Adipocyte (in vitro differentiated cells): ENCODE data around the gene PAXIP1.

Experiments
- DNase-seq: peaks from one replicate; pipeline ENCODE4 v3.0.0-alpha.2; 2015; ENCODE audit warnings: low read depth
- H3K27me3 ChIP-seq: replicated peaks from 2 replicates; pipeline ENCODE4 v1.7.0; 2013; ENCODE audit warnings: mild to moderate bottlenecking, low read length, moderate library complexity; ENCODE audit not compliant: control insufficient read depth, insufficient read depth
- H3K36me3 ChIP-seq: 2 replicates; pipeline ENCODE4 v1.7.0; 2013; ENCODE audit warnings: low read length, mild to moderate bottlenecking, moderate library complexity; ENCODE audit not compliant: control insufficient read depth, insufficient read depth, severe bottlenecking
- H3K4me1 ChIP-seq: 2 replicates; pipeline ENCODE4 v1.7.0; 2013; ENCODE audit warnings: mild to moderate bottlenecking, low read length, moderate library complexity; ENCODE audit not compliant: control insufficient read depth, insufficient read depth
- H3K4me3 ChIP-seq: 2 replicates; pipeline ENCODE4 v1.7.0; 2013; ENCODE audit warnings: mild to moderate bottlenecking, low read length, moderate library complexity
- H3K9ac ChIP-seq: 2 replicates; pipeline ENCODE4 v1.7.0; 2013; ENCODE audit warnings: mild to moderate bottlenecking, low read length, moderate library complexity
- H3K9me3 ChIP-seq: 2 replicates; pipeline ENCODE4 v1.7.0; 2013; ENCODE audit warnings: mild to moderate bottlenecking, low read length, moderate library complexity; ENCODE audit not compliant: control insufficient read depth

PAXIP1 gene

DNA sequence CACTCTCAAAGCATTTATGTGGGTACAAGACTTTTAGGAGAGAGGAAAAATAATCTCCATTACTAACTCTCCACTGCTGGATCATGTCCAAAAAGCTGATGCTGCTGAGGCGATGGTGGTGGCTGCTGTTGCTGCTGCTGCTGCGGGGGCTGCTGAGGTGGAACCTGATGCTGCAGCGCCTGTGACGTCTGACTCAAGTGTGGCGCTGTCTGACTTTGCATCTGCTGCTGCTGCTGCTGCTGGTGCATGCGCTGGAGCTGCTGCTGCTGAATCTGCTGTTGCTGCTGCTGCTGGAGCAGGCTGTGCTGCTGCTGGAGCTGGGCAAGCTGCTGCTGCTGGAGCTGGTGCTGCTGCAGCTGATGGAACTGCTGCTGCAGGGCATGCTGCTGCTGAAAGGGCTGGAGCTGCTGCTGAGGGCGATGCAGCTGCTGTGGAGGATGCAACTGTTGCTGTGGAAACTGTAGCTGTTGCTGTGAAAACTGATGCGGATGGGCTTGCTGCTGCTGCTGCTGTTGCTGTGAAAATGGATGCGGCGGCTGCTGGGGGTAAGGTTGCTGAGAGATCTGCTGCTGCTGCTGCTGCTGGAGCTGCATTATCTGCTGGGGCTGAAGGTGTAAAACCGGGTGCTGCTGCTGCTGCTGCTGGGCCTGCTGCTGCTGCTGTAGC lies 34.5 kb downstream of the PAXIP1 start:
- Histone ChIP-seq H3K4me1 (no peaks in the 10 kb centered on the region), H3K9me3 (no peaks in the 10 kb centered on the region), H3K4me3 (no peak overlapping the region), H3K9ac (no peak overlapping the region), H3K36me3 (peaks cover 62% of the 10 kb centered on the region), H3K27me3 (no peaks in the 10 kb centered on the region)
- DNase-seq = no peak

DNA sequence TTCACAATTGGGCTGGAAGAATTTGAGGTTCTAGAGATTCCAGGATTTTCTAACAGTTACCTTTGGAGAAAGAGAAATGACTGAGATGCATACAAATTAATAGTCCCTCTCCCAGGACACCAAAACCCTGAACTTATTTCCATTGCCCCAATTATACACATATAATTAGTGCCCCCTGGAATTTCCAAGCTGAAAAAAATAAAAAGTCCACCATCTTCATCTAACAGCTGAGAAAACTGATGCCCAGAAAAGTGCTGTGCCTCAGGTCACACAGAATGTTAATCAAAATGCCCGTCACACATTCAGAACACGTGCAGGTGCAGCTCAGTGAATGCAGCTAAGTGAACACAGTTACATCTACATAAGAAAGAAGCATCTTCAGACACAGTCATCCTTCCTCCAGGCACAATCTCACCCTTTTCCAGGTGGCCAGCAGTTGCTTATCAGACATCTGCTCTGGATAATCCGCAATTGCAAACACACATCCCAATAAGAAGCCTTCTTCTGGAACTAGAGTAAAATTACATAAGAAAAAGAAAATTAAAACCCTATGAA lies 35.4 kb downstream of the PAXIP1 start:
- peaks cover 65% of the 10 kb centered on the region for H3K36me3 ChIP-seq
- no peak for DNase-seq
- H3K27me3 ChIP-seq = no peaks in the 10 kb centered on the region
- H3K4me1 ChIP-seq = no peaks in the 10 kb centered on the region
- no peaks in the 10 kb centered on the region for H3K9me3 ChIP-seq
- no peak overlapping the region for H3K9ac ChIP-seq
- H3K4me3 ChIP-seq = no peak overlapping the region

- DNase-seq = no peak
- peaks cover 90% of the 10 kb centered on the region for H3K36me3 ChIP-seq
- no peak overlapping the region for H3K4me3 ChIP-seq
- H3K27me3 ChIP-seq = no peaks in the 10 kb centered on the region
- no peak overlapping the region for H3K9ac ChIP-seq
- no peaks in the 10 kb centered on the region for H3K9me3 ChIP-seq
- no peaks in the 10 kb centered on the region for H3K4me1 ChIP-seq
Observed at GRCh38 chr7:154965014-154965413, 37.9 kb downstream of the PAXIP1 start.

- Histone ChIP-seq H3K4me3 (no peak overlapping the region), H3K27me3 (no peaks in the 10 kb centered on the region), H3K9ac (no peak overlapping the region), H3K4me1 (no peaks in the 10 kb centered on the region), H3K9me3 (no peaks in the 10 kb centered on the region), H3K36me3 (peaks cover 77% of the 10 kb centered on the region)
- DNase-seq = no peak
Observed at GRCh38 chr7:154960063-154960790, 42.7 kb downstream of the PAXIP1 start.

DNA sequence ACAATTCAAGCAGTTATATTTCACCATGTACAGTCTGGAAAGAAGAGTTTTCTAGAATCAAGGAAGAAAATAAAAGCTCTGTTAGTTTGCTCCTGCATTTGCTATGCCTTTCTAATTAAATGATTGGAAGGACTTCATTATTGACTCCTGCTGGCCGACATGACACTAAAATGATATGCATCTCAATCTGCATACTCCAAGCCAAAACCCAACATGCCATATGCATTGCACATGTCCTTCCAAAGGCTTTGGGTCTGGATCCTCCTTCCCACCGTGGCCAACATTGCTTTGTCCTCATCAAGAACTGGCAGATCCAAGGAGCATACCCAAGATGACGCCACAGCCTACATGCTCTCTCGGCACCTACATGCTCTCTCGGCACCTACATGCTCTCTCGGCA lies 46.5 kb downstream of the PAXIP1 start:
- peaks cover 83% of the 10 kb centered on the region for H3K36me3 ChIP-seq
- H3K9ac ChIP-seq = no peak overlapping the region

DNA sequence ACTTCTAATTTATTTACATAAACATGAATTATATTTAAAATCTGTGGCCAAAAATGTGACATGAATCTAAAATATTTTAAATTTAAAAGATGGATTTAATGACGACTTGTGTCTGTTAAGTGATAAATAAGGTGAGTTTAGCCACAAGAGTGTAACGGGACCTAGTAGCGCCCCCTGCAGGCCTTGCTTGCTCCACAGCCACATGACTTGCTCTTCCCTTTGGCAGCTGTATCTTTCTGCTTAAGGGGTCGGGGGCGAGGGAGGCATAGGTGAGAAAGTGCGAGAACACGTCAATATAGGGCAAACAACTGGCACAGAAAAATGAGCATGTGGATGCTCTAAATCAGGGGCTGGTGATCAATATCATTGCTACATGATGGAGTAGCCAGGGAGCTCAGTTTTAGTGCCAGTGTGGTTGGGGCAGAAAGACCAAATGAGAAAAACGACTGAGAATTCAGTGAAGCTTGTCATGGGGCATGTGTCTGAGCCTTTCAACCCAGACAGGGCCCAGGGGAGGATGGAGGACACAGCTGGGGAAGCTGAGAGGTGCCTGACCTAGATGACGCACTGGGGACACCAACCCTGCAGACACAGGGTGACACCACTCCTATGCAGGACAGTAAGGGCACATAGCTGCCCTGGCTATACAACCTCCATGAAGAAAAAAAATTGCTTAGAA lies 49.8 kb downstream of the PAXIP1 start:
- Histone ChIP-seq H3K4me3 (no peak overlapping the region), H3K27me3 (no peaks in the 10 kb centered on the region), H3K9me3 (no peaks in the 10 kb centered on the region), H3K4me1 (no peaks in the 10 kb centered on the region), H3K36me3 (peaks cover 73% of the 10 kb centered on the region), H3K9ac (no peak overlapping the region)
- peak; percentile 67 for DNase-seq

More for the DNA sequence above, 46.5 kb downstream of the PAXIP1 start:
- Histone ChIP-seq H3K4me1 (no peaks in the 10 kb centered on the region), H3K27me3 (no peaks in the 10 kb centered on the region), H3K4me3 (no peak overlapping the region), H3K9me3 (no peaks in the 10 kb centered on the region)
- no peak for DNase-seq

GRCh38 chr7:154950960-154951359 lies 52.0 kb downstream of the PAXIP1 start:
- Histone ChIP-seq H3K4me3 (no peak overlapping the region), H3K4me1 (no peaks in the 10 kb centered on the region), H3K9ac (no peak overlapping the region), H3K9me3 (no peaks in the 10 kb centered on the region), H3K36me3 (peaks cover 82% of the 10 kb centered on the region), H3K27me3 (no peaks in the 10 kb centered on the region)
- no peak for DNase-seq

DNA sequence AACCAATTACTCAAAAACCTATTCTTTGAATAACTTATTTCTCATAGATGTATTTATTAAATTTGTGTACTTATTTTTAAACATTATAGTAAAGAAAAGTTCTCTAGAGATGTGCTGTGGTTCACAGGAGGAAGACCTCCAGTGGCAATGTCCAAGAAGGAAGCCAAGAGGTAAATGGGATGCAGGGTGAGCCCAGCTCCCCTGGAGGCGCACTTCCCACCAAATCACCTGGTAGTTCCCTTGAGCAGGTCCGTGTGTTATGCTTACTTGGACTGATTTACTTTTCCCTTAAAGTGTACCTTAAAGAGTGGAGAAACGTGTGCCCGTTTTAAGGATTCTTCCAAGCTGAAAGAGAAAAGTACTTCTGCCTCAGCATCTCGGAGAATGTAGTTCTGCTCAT lies 55.3 kb downstream of the PAXIP1 start:
- Histone ChIP-seq H3K9me3 (no peaks in the 10 kb centered on the region), H3K4me1 (no peaks in the 10 kb centered on the region), H3K27me3 (no peaks in the 10 kb centered on the region), H3K9ac (no peak overlapping the region), H3K36me3 (peaks cover 77% of the 10 kb centered on the region), H3K4me3 (no peak overlapping the region)
- DNase-seq = no peak

GRCh38 chr7:154946166-154946565 lies 56.8 kb downstream of the PAXIP1 start:
- no peaks in the 10 kb centered on the region for H3K27me3 ChIP-seq
- no peaks in the 10 kb centered on the region for H3K4me1 ChIP-seq
- no peaks in the 10 kb centered on the region for H3K9me3 ChIP-seq
- no peak for DNase-seq
- no peak overlapping the region for H3K9ac ChIP-seq
- no peak overlapping the region for H3K4me3 ChIP-seq
- peaks cover 63% of the 10 kb centered on the region for H3K36me3 ChIP-seq

- Histone ChIP-seq H3K27me3 (no peaks in the 10 kb centered on the region), H3K36me3 (peaks cover 47% of the 10 kb centered on the region), H3K9ac (no peak overlapping the region), H3K9me3 (no peaks in the 10 kb centered on the region), H3K4me3 (no peak overlapping the region), H3K4me1 (no peaks in the 10 kb centered on the region)
- no peak for DNase-seq
Observed at GRCh38 chr7:154943906-154944305, 59.0 kb downstream of the PAXIP1 start.

- no peaks in the 10 kb centered on the region for H3K4me1 ChIP-seq
- no peaks in the 10 kb centered on the region for H3K27me3 ChIP-seq
- no peaks in the 10 kb centered on the region for H3K9me3 ChIP-seq
- no peak overlapping the region for H3K4me3 ChIP-seq
- no peak overlapping the region for H3K9ac ChIP-seq
- no peak for DNase-seq
- H3K36me3 ChIP-seq = peaks cover 40% of the 10 kb centered on the region
Observed at GRCh38 chr7:154942691-154943090, 60.2 kb downstream of the PAXIP1 start.
